Measurements from ENCODE around the gene MSRB1.
"Not testable (repeated sequence)": the region's sequence is repeated elsewhere in the genome, so short reads cannot be mapped to it uniquely, and the experiment has no call there.

The MSRB1 gene

GRCh38 chr16:1938316-1938715, 4.7 kb downstream of the MSRB1 start:
- peak; percentile 78 to 88 for DNase-seq

GRCh38 chr16:1936945-1937479, 6.0 kb downstream of the MSRB1 start:
- DNase-seq = no peak

- no peak for DNase-seq
Measured at GRCh38 chr16:1933097-1933661, 9.8 kb downstream of the MSRB1 start.

- no peak for DNase-seq
Measured at GRCh38 chr16:1932050-1933028, 10.7 kb downstream of the MSRB1 start.

GRCh38 chr16:1930338-1930720, 12.7 kb downstream of the MSRB1 start:
- no peak for DNase-seq

GRCh38 chr16:1929578-1930337, 13.2 kb downstream of the MSRB1 start:
- DNase-seq = peak; percentile 71 to 93

GRCh38 chr16:1929105-1929504, 13.9 kb downstream of the MSRB1 start:
- DNase-seq = no peak

- no peak for DNase-seq
Measured at GRCh38 chr16:1926271-1926670, 16.7 kb downstream of the MSRB1 start.

GRCh38 chr16:1924095-1924494, 18.9 kb downstream of the MSRB1 start:
- no peak for DNase-seq

GRCh38 chr16:1923299-1924034, 19.5 kb downstream of the MSRB1 start:
- DNase-seq = no peak

GRCh38 chr16:1922357-1922756, 20.6 kb downstream of the MSRB1 start:
- DNase-seq = no peak

GRCh38 chr16:1920727-1921171, 22.2 kb downstream of the MSRB1 start:
- no peak for DNase-seq

- not testable (repeated sequence) for DNase-seq
Measured at GRCh38 chr16:1920122-1920521, 22.9 kb downstream of the MSRB1 start.

- no peak for DNase-seq
Measured at GRCh38 chr16:1919327-1919998, 23.5 kb downstream of the MSRB1 start.

GRCh38 chr16:1918351-1919326, 24.4 kb downstream of the MSRB1 start, which contains the start of gene HS3ST6:
Gene HS3ST6, minus strand, starts transcription at chr16:1918415. Its CDS starts 92 bp downstream, at chr16:1918323.
- no peak for DNase-seq

- DNase-seq = no peak
Measured at GRCh38 chr16:1917665-1918350, 25.2 kb downstream of the MSRB1 start.

- no peak for DNase-seq
Measured at GRCh38 chr16:1917056-1917664, 25.8 kb downstream of the MSRB1 start.

- no peak for DNase-seq
Measured at GRCh38 chr16:1916640-1916990, 26.4 kb downstream of the MSRB1 start.
